ENCODE measurements around the gene TIGD6. TPM values are rescaled to one million over a fixed set of nuclear protein-coding genes. Genes with fewer than 3 reads are reported as not detected.
A peak's percentile ranks its signal among the peaks of the same experiment; 100 is the strongest.

TIGD6 gene
- total RNA-seq, 1 donor from 2014 or later = 4.7 TPM

- no peak overlapping the region for H3K27ac ChIP-seq
- peaks cover 28% of the 10 kb centered on the region for H3K4me1 ChIP-seq
- H3K9me3 ChIP-seq = no peaks in the 10 kb centered on the region
- no peak for DNase-seq (ENCODE audit: extremely low spot score in 2 of 2)
- TF ChIP-seq POLR2A (IDR thresholded peaks at IDR 0.05) (no peak), CTCF (IDR thresholded peaks at IDR 0.05) (no peak)
- H3K27me3 ChIP-seq = no peaks in the 10 kb centered on the region
- H3K36me3 ChIP-seq = no peaks in the 10 kb centered on the region
- H3K4me3 ChIP-seq = no peak overlapping the region
- intact Hi-C loops (cut with DNase I) = loop anchor here (10.0 kb wide), 1 partner anchor 362 kb away; no protein-coding TSS in a partner anchor
Measured at GRCh38 chr5:149996205-149996890, 4.1 kb downstream of the TIGD6 start.

- peaks cover 26% of the 10 kb centered on the region for H3K4me1 ChIP-seq
- TF ChIP-seq CTCF (IDR thresholded peaks at IDR 0.05) (no peak), POLR2A (IDR thresholded peaks at IDR 0.05) (no peak), POLR2AphosphoS5 (IDR thresholded peaks at IDR 0.05; ENCODE audit: insufficient read depth in 1 of 2, low read depth in 1 of 2) (no peak)
- no peaks in the 10 kb centered on the region for H3K27me3 ChIP-seq
- no peaks in the 10 kb centered on the region for H3K9me3 ChIP-seq
- no peak overlapping the region for H3K27ac ChIP-seq
- no peaks in the 10 kb centered on the region for H3K36me3 ChIP-seq
- intact Hi-C loops (cut with DNase I) = loop anchor here (10.0 kb wide), 1 partner anchor 361 kb away; no protein-coding TSS in a partner anchor
- no peak overlapping the region for H3K4me3 ChIP-seq
- DNase-seq (ENCODE audit: extremely low spot score in 2 of 2) = no peak
Measured at GRCh38 chr5:149995385-149996204, 4.9 kb downstream of the TIGD6 start.

GRCh38 chr5:149993471-149993870 is 7.0 kb downstream of the TIGD6 start:
- DNase-seq (ENCODE audit: extremely low spot score in 2 of 2) = no peak
- H3K9me3 ChIP-seq = no peaks in the 10 kb centered on the region
- intact Hi-C loops (cut with DNase I) = loop anchor here (10.0 kb wide), 1 partner anchor 359 kb away; no protein-coding TSS in a partner anchor

GRCh38 chr5:149990518-149991376 is 9.7 kb downstream of the TIGD6 start:
- intact Hi-C loops (cut with DNase I) = loop anchor here (10.0 kb wide), 1 partner anchor 356 kb away; no protein-coding TSS in a partner anchor
- no peak for DNase-seq (ENCODE audit: extremely low spot score in 2 of 2)
- H3K27me3 ChIP-seq = no peaks in the 10 kb centered on the region
- H3K4me1 ChIP-seq = peaks cover 6% of the 10 kb centered on the region
- H3K4me3 ChIP-seq = no peak overlapping the region
- H3K9me3 ChIP-seq = no peaks in the 10 kb centered on the region
- peak; percentile 78 to 94 (median 90) for TF ChIP-seq CTCF (IDR thresholded peaks at IDR 0.05)
- no peak for TF ChIP-seq POLR2AphosphoS5 (IDR thresholded peaks at IDR 0.05; ENCODE audit: insufficient read depth in 1 of 2, low read depth in 1 of 2)
- no peak for TF ChIP-seq POLR2A (IDR thresholded peaks at IDR 0.05)
- H3K36me3 ChIP-seq = no peaks in the 10 kb centered on the region
- H3K27ac ChIP-seq = no peak overlapping the region

More at GRCh38 chr5:149993471-149993870, 7.0 kb downstream of the TIGD6 start:
- H3K36me3 ChIP-seq = no peaks in the 10 kb centered on the region
- H3K4me3 ChIP-seq = no peak overlapping the region
- no peaks in the 10 kb centered on the region for H3K27me3 ChIP-seq
- H3K27ac ChIP-seq = no peak overlapping the region
- TF ChIP-seq CTCF (IDR thresholded peaks at IDR 0.05) (no peak), POLR2AphosphoS5 (IDR thresholded peaks at IDR 0.05; ENCODE audit: insufficient read depth in 1 of 2, low read depth in 1 of 2) (no peak), POLR2A (IDR thresholded peaks at IDR 0.05) (no peak)
- H3K4me1 ChIP-seq = peaks cover 12% of the 10 kb centered on the region

All from vagina (tissue), 2 donors.